GM18508 (cell line): Measurements from ENCODE around the gene AIM2.
A peak's percentile ranks its signal among the peaks of the same experiment; 100 is the strongest.
"Not testable (repeated sequence)": the region's sequence is repeated elsewhere in the genome, so short reads cannot be mapped to it uniquely, and the experiment has no call there.

Experiments used
- ATAC-seq: cut with Tn5 transposase; IDR thresholded peaks from one replicate; pipeline ENCODE4 v1.9.1; 2021; ENCODE audit warnings: moderate number of reproducible peaks; ENCODE audit not compliant: insufficient read depth, unreplicated experiment

Gene AIM2

DNA sequence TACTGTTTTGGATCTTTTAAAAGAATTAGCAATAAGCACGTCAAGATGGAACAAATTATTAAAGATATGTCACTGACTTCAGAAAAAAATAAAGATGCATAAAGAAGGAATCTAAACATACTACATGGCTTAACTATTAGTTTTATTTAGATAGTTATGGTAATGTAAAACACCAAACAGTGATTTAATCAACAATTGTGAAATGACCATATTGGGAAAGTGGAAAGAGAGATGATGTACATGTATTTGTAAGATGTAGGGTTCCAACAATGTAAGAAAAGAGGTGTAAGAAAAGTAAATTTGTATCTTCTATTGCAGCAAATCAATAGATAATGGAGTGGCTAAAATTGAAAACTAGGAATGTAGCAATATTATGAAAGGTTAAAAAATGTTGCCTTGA is 6.4 kb upstream of the AIM2 start:
- no peak for ATAC-seq

DNA sequence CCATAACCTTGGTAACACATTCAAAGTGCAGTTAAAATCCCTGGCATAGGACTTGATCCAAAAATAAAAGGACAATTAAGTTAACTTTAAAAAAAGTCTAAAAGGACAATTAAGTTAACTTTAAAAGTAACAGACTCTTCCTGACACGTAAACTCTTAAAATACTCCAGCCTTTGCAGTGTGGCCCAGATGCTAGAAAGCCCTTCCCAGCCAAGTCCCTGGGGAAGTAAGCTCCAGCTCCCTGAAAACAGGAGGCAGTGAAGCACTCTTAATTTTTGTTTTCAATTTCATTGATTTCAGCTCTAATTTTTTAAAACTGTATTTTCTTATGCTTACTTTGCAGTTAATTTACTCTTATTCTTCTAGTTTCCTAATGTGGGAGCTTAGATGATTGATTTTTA is 5.1 kb upstream of the AIM2 start:
- no peak for ATAC-seq

GRCh38 chr1:159079525-159079924 is 3.0 kb upstream of the AIM2 start:
- ATAC-seq, result no peak

DNA sequence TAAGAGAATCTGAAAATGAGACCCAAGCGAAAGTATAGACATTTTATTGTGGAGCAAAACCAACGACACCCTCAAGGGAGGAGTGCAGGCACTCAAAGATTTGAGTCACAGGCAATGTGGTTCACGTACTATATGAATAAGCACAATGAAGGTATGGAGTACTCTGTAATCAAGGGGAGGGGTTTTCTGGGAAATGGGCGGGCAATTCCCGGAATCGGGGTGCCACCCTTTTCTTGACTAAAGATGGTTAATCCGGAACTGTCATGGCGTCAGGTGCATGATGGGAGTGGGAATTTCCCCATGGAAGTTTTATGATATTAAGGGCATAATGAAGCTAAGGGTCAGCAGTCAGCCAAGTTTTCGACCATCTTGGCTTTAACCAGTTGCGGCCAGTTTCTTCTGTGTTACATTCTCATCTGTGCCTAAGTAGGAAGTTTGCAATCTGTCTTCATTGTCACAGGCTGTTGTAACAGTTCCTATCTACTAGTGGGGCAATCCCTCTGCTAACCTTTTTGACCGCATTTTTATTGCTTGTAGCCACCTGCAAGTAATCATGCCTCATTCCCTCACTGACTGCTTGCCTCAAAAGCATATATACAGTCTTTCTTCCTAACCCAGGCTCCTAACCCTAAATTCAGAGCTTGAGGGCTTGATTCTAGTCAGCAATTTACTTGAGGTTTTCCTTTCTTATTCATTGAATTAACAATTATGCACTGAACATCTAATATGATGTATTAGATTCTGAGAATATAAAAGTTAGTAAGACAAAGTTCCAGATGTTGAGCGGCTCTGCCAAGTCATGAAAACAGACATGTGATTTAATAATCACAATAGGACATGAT is 775 bp upstream of the AIM2 start:
- ATAC-seq, result peak; percentile 43

- no peak for ATAC-seq
Measured at GRCh38 chr1:159071970-159072582, 4.5 kb downstream of the AIM2 start.

- ATAC-seq, result no peak
Measured at GRCh38 chr1:159068886-159069285, 7.7 kb downstream of the AIM2 start.

- ATAC-seq, result peak; percentile 93
Measured at GRCh38 chr1:159067699-159068621, 8.6 kb downstream of the AIM2 start.

- ATAC-seq, result no peak
Measured at GRCh38 chr1:159066108-159066507, 10.5 kb downstream of the AIM2 start.

- no peak for ATAC-seq
Measured at GRCh38 chr1:159065106-159065505, 11.5 kb downstream of the AIM2 start.

- ATAC-seq, result no peak
Measured at GRCh38 chr1:159058751-159059150, 17.8 kb downstream of the AIM2 start.

- no peak for ATAC-seq
Measured at GRCh38 chr1:159056069-159056698, 20.4 kb downstream of the AIM2 start.

DNA sequence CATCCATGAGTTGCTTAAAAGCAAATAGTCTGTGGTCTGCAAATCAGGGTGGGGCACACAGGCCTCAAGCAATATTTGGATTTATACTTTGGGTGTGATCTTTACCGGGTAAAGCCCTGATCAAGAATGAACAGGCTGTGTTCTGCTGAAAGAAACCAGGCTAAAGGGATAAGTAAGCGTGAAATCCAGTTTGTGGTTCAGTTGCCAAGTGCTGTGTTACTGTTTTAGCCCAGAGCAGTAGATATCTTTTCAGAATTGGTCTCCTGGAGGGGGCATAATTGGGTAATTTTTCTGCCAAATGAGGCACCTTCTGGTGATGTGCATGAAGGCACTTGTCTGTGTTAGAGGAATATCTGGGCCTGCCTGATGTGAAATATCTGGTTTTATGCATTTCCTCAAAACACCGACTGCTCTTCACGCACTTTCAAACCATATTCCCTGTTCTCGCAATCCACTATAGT is 21.4 kb downstream of the AIM2 start:
- no peak for ATAC-seq

- no peak for ATAC-seq
Measured at GRCh38 chr1:159054427-159054826, 22.1 kb downstream of the AIM2 start.

- no peak for ATAC-seq
Measured at GRCh38 chr1:159051436-159051835, 25.1 kb downstream of the AIM2 start.

DNA sequence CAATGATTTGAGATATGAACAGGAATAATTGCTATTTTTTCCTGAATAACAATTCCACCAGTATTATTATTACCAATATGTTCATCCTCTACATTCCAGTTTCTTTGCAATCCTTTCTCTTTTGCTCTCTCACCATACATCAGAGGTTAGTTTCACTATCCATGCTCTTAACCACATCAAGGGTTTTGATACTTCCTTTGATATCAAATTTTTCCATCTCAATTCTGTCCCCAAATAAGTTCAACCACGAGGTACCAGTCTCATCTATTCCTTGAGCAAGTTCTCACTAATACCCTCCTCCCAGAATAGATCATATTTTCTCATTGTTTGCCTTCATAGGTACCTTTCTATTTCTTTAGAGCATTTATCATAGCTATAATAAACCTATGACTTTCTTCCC is 30.1 kb downstream of the AIM2 start:
- ATAC-seq, result not testable (repeated sequence)

GRCh38 chr1:159040893-159041724 is 35.5 kb downstream of the AIM2 start:
- no peak for ATAC-seq

- ATAC-seq, result no peak
Measured at GRCh38 chr1:159040206-159040605, 36.4 kb downstream of the AIM2 start.

GRCh38 chr1:159030877-159031447 is 45.6 kb downstream of the AIM2 start:
- no peak for ATAC-seq

GRCh38 chr1:159030311-159030710 is 46.3 kb downstream of the AIM2 start:
- ATAC-seq, result no peak
